Measurements from ENCODE around the gene PPP2R2B.
A peak's percentile ranks its signal among the peaks of the same experiment; 100 is the strongest.
"Not testable (repeated sequence)": the region's sequence is repeated elsewhere in the genome, so short reads cannot be mapped to it uniquely, and the experiment has no call there.

The PPP2R2B gene

DNA sequence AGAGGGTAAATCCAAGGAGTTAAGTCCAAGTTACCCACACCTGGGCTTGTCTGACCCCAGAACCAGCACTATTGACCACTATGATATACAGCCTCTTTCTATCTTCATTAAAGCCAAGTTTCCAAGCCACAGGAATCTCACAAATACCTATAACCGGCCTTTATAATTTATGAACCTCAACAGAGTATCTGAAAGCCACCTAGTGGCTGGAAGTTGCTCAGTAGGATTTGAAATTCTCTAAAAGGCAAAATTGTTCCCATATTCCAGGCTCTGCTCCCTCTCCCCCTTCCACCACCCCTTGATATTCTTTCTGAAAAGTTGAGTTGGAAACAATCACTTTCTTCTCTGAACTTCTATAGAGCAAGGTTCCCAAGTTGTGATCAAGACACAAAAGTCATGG is 256.2 kb downstream of the PPP2R2B start:
- TF ChIP-seq, protein P1, sequence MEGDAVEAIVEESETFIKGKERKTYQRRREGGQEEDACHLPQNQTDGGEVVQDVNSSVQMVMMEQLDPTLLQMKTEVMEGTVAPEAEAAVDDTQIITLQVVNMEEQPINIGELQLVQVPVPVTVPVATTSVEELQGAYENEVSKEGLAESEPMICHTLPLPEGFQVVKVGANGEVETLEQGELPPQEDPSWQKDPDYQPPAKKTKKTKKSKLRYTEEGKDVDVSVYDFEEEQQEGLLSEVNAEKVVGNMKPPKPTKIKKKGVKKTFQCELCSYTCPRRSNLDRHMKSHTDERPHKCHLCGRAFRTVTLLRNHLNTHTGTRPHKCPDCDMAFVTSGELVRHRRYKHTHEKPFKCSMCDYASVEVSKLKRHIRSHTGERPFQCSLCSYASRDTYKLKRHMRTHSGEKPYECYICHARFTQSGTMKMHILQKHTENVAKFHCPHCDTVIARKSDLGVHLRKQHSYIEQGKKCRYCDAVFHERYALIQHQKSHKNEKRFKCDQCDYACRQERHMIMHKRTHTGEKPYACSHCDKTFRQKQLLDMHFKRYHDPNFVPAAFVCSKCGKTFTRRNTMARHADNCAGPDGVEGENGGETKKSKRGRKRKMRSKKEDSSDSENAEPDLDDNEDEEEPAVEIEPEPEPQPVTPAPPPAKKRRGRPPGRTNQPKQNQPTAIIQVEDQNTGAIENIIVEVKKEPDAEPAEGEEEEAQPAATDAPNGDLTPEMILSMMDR (IDR thresholded peaks at IDR 0.05; ENCODE audit: low read length, missing control alignments) = peak; percentile 27
- no peak for DNase-seq (ENCODE audit: low read depth)

DNA sequence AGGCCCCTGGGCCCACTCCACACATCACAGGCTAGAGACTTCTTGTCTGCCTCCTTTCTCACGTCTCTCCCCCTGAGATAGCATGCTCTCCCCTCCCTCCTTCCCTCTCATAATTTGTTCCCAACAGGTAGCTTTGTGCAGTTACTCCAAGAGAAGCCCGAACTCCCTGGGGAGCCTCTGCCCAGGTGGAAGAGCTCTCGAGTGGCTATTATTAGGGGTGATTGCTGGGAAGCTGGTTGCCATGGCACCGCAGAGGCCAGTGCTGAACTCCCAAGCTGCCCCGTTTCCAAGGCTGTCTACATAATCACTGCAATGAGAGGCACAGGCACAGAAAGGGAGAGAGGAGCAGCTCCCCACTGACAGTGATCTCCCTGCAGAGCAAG is 257.9 kb downstream of the PPP2R2B start:
- no peak for DNase-seq (ENCODE audit: low read depth)
- H3K4me3 ChIP-seq (replicated peaks; ENCODE audit: low read depth, low read length) = no peak overlapping the region
- TF ChIP-seq, protein P1 (IDR thresholded peaks at IDR 0.05; ENCODE audit: low read length, missing control alignments) = no peak

More for the DNA sequence above, 256.2 kb downstream of the PPP2R2B start:
- no peak overlapping the region for H3K4me3 ChIP-seq (replicated peaks; ENCODE audit: low read depth, low read length)

DNA sequence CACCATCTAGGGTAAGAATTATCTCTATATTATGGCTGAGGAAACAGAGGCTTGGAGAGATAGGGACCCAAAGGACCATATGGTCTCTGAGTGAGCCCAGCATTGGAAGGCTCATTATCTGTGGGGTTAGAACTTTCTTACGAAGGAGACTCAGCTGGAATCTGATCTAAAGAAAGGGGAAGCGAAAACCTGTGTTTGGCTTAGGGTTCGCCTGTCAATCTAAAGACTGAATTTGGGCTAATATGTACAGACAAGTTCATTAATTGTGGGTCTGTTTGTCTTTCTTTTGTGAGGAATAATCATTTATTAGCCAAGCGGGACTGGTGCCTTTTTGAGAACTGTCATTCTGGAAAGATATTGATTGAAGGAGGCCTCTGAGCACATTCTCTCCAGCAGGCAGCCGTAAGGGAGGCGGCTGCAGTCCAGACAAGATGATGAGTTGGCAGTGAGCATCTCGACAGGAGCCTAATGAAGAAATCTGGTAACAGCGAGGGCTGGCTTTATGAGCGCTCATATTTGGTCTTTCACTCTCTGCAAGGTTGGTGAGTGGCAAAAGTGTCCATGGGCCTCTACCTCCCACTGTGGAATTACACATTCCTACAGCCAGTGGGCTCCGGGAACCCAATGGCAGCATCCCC is 258.4 kb downstream of the PPP2R2B start:
- H3K4me3 ChIP-seq (replicated peaks; ENCODE audit: low read depth, low read length) = no peak overlapping the region
- DNase-seq (ENCODE audit: low read depth) = no peak
- TF ChIP-seq, protein P1 (IDR thresholded peaks at IDR 0.05; ENCODE audit: low read length, missing control alignments) = no peak

DNA sequence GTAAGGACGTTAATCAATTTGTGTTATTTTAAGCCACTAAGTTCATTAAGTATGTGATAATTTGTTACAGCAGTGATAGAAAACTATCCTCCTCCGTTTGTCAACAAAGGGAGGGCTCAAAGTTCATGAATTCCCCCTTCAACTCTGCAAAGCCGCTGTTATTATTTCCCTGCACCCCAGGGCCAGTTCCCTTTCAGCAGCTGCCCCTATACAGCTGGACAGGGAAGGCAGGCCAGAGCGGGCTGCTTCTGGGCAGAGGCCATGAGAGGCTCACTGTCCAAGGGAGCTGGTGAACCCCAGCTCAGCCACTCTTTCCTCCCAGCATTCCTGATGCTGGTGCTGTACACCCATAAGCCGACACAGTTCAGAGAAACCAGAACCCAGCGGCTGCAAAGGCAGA is 260.1 kb downstream of the PPP2R2B start:
- no peak overlapping the region for H3K4me3 ChIP-seq (replicated peaks; ENCODE audit: low read depth, low read length)
- TF ChIP-seq, protein P1 (IDR thresholded peaks at IDR 0.05; ENCODE audit: low read length, missing control alignments) = no peak
- no peak for DNase-seq (ENCODE audit: low read depth)

DNA sequence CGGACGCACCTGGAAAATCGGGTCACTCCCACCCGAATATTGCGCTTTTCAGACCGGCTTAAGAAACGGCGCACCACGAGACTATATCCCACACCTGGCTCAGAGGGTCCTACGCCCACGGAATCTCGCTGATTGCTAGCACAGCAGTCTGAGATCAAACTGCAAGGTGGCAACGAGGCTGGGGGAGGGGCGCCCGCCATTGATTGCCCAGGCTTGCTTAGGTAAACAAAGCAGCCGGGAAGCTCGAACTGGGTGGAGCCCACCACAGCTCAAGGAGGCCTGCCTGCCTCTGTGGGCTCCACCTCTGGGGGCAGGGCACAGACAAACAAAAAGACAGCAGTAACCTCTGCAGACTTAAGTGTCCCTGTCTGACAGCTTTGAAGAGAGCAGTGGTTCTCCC is 268.8 kb downstream of the PPP2R2B start:
- not testable (repeated sequence) for H3K4me3 ChIP-seq (replicated peaks; ENCODE audit: low read depth, low read length); DNase-seq (ENCODE audit: low read depth)

DNA sequence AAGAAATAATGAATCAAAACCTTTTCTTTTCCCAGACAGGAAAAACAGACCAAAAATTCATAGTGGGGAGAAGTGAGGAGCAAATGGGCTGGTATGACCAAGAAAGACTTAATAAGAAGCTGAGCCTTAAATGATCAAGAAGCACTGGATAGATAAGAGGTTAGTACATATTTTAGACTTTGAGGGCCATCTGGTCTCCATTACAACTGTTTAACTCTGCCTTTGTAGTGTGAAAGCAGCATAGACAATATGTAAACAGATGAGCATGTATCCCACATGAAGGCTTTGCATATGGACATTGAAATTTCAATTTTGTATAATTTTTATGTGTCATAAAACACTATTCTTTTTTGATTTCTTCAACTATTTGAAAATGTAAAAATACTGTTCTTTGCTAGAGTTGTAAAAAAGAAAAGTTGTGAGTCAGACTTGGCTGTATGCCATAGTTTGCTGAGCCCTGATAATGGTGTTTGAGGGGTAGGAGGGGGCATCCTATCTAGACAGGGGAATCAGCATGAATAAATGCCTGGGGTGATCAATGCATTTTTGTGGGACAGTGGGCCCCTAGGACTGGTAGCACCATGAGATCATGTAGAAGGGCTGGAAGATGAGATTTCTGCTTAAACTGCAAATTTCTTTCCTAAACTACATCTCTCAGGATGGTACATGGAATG is 270.8 kb downstream of the PPP2R2B start:
- TF ChIP-seq, protein P1 (IDR thresholded peaks at IDR 0.05; ENCODE audit: low read length, missing control alignments) = no peak
- DNase-seq (ENCODE audit: low read depth) = no peak

DNA sequence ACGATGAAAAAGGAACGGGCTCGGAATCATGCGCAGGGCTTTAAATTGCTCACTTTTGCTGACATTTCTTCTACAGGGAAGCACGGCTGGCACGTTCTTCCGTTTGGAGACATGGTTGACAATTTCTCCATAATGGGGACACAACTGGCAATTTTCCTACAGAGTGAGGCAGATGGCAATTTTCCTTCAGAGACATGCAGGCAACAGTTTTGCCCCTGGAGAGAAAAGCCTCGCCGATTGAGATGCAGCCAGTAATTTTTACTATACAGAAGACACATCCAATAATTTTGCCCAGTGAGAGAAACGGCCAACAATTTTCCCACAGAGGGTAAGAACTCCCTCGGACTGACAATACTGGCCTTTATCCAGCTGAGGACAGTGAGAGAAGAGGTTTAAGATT is 271.7 kb downstream of the PPP2R2B start:
- TF ChIP-seq, protein P1 (IDR thresholded peaks at IDR 0.05; ENCODE audit: low read length, missing control alignments) = no peak
- no peak for DNase-seq (ENCODE audit: low read depth)
- no peak overlapping the region for H3K4me3 ChIP-seq (replicated peaks; ENCODE audit: low read depth, low read length)

More for the DNA sequence above, 270.8 kb downstream of the PPP2R2B start:
- no peak overlapping the region for H3K4me3 ChIP-seq (replicated peaks; ENCODE audit: low read depth, low read length)

Data from fibroblast of pulmonary artery (primary cell).